ENCODE results near the gene TERC. TPM values are rescaled to one million over a fixed set of nuclear protein-coding genes. Genes with fewer than 3 reads are reported as not detected.

TERC gene
- total and polyA plus RNA-seq, 10 of the 15 experiments (the other 5 are each of a cell fraction or from before 2014, with no cell fraction given) = 0.43 to 125 (median 6.2) TPM; not detected in 4

- TF ChIP-seq, protein P1, sequence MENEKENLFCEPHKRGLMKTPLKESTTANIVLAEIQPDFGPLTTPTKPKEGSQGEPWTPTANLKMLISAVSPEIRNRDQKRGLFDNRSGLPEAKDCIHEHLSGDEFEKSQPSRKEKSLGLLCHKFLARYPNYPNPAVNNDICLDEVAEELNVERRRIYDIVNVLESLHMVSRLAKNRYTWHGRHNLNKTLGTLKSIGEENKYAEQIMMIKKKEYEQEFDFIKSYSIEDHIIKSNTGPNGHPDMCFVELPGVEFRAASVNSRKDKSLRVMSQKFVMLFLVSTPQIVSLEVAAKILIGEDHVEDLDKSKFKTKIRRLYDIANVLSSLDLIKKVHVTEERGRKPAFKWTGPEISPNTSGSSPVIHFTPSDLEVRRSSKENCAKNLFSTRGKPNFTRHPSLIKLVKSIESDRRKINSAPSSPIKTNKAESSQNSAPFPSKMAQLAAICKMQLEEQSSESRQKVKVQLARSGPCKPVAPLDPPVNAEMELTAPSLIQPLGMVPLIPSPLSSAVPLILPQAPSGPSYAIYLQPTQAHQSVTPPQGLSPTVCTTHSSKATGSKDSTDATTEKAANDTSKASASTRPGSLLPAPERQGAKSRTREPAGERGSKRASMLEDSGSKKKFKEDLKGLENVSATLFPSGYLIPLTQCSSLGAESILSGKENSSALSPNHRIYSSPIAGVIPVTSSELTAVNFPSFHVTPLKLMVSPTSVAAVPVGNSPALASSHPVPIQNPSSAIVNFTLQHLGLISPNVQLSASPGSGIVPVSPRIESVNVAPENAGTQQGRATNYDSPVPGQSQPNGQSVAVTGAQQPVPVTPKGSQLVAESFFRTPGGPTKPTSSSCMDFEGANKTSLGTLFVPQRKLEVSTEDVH (IDR thresholded peaks at IDR 0.05; ENCODE audit: low read depth, partially characterized antibody) = no peak
- TF ChIP-seq NRF1 (conservative IDR thresholded peaks at IDR 0.05; ENCODE audit: low read depth, low read length) (no peak), MTA3 (IDR thresholded peaks at IDR 0.05; ENCODE audit: borderline replicate concordance, low read length) (no peak), CEBPB (IDR thresholded peaks at IDR 0.05; ENCODE audit: borderline replicate concordance in 1 of 2, low read depth in 2 of 2, low read length in 2 of 2) (no peak), EED (IDR thresholded peaks at IDR 0.05; ENCODE audit: low read depth) (no peak), NFXL1 (IDR thresholded peaks at IDR 0.05; ENCODE audit: borderline replicate concordance) (0 out of 2 replicates have a peak, but pooled peaks have one; percentile 3), TAF1 (IDR thresholded peaks at IDR 0.05; ENCODE audit: borderline replicate concordance, low read depth, low read length) (peak; percentile 25; the same call in 1 of the 2 replicates)
Observed at GRCh38 chr3:169811631-169812331, 46.9 kb upstream of the TERC start (continued).

DNA sequence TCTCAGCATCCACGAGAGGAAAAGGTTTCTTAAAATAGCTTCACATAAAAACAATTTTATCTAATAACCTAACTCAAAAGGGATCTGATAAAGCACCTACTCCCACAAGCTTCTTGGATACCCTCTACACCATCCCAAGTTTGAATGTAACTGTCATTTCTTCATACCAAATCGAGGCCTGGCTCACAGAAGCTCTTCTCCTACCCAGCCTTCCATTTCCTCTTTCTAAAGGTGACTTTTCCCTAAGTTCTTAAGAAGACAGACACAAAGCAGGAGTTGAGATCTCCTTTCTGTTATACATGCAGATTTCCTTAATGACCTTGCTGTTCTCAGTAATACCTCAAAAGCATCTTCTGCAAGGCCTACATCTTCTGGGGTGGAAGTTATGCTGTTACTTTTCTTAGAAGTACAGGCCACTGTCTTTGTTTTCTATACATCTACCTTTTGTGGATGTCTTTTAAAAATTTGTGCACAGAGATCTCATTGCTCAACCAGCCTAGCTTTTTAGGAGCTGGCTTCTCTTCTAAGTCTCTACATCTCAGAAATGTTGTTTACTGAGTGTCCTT lies 44.5 kb upstream of the TERC start:
- Histone ChIP-seq H3K79me2 (ENCODE audit: control insufficient read depth, insufficient read depth, low read length) (no peaks in the 10 kb centered on the region), H2AFZ (ENCODE audit: control insufficient read depth, low read depth, low read length) (no peak overlapping the region), H3K27ac (ENCODE audit: control insufficient read depth, insufficient read depth) (no peak overlapping the region), H3K4me2 (ENCODE audit: control insufficient read depth, insufficient read depth) (no peak overlapping the region), H3K36me3 (ENCODE audit: control insufficient read depth in 2 of 2, insufficient read depth in 2 of 2, low read length in 1 of 2) (no peaks in the 10 kb centered on the region), H3K27me3 (replicated peaks in 1 of 2; ENCODE audit: control insufficient read depth in 2 of 2, insufficient read depth in 2 of 2, low read length in 1 of 2) (no peaks in the 10 kb centered on the region), H3K4me1 (ENCODE audit: control insufficient read depth, insufficient read depth, low read length) (peaks cover 9% of the 10 kb centered on the region), H3K4me3 (no peak overlapping the region), H3K9ac (ENCODE audit: control insufficient read depth, insufficient read depth, low read length) (no peak overlapping the region), H4K20me1 (ENCODE audit: control insufficient read depth, insufficient read depth) (no peaks in the 10 kb centered on the region), H3K9me3 (replicated peaks; ENCODE audit: control insufficient read depth, insufficient read depth, low read length) (no peaks in the 10 kb centered on the region)
- CTCF ChIA-PET = interaction anchor here (0.7 to 1.0 kb wide), 2 partner anchors 53 to 158 kb away, joined by 3 read pairs; no protein-coding TSS in a partner anchor
- SMC1A ChIA-PET (ENCODE audit: uncharacterized antibody, unreplicated experiment) = interaction anchor here (0.6 to 1.2 kb wide), 5 partner anchors 17 to 244 kb away, joined by 3 to 5 read pairs (median 4); no protein-coding TSS in a partner anchor
- intact Hi-C loops (cut with micrococcal nuclease; ENCODE audit: unreplicated experiment) = no loop called here
- in situ Hi-C loops (cut with MboI) = no loop called here
- FAIRE-seq = no peak
- POLR2A ChIA-PET = interaction anchor here (0.6 kb wide), 1 partner anchor 164 kb away, joined by 4 read pairs; no protein-coding TSS in a partner anchor
- BruUV-seq (replicated peaks) = no TSS peak
- RAD21 ChIA-PET (ENCODE audit: unreplicated experiment) = interaction anchor here (0.7 kb wide), 1 partner anchor 17 kb away, joined by 3 read pairs; no protein-coding TSS in a partner anchor
- WGBS (ENCODE audit: insufficient coverage, insufficient replicate concordance, low lambda C conversion rate, missing lambda C conversion rate) = 36% methylated on average over 2 of the region's 2 CpGs
- ATAC-seq = no peak
- DNase-seq (ENCODE audit: low read depth, low spot score) = no peak
- TF ChIP-seq, protein P2, sequence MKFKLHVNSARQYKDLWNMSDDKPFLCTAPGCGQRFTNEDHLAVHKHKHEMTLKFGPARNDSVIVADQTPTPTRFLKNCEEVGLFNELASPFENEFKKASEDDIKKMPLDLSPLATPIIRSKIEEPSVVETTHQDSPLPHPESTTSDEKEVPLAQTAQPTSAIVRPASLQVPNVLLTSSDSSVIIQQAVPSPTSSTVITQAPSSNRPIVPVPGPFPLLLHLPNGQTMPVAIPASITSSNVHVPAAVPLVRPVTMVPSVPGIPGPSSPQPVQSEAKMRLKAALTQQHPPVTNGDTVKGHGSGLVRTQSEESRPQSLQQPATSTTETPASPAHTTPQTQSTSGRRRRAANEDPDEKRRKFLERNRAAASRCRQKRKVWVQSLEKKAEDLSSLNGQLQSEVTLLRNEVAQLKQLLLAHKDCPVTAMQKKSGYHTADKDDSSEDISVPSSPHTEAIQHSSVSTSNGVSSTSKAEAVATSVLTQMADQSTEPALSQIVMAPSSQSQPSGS (IDR thresholded peaks at IDR 0.05; ENCODE audit: low read length) = no peak
- no peak for TF ChIP-seq MTA3 (IDR thresholded peaks at IDR 0.05; ENCODE audit: borderline replicate concordance, low read length)
- no peak for TF ChIP-seq ZNF24 (IDR thresholded peaks at IDR 0.05)
- TF ChIP-seq, protein P3, sequence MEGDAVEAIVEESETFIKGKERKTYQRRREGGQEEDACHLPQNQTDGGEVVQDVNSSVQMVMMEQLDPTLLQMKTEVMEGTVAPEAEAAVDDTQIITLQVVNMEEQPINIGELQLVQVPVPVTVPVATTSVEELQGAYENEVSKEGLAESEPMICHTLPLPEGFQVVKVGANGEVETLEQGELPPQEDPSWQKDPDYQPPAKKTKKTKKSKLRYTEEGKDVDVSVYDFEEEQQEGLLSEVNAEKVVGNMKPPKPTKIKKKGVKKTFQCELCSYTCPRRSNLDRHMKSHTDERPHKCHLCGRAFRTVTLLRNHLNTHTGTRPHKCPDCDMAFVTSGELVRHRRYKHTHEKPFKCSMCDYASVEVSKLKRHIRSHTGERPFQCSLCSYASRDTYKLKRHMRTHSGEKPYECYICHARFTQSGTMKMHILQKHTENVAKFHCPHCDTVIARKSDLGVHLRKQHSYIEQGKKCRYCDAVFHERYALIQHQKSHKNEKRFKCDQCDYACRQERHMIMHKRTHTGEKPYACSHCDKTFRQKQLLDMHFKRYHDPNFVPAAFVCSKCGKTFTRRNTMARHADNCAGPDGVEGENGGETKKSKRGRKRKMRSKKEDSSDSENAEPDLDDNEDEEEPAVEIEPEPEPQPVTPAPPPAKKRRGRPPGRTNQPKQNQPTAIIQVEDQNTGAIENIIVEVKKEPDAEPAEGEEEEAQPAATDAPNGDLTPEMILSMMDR (IDR thresholded peaks at IDR 0.05 in 2 of 3, conservative IDR thresholded peaks at IDR 0.05 in 1 of 3; ENCODE audit: control insufficient read depth in 2 of 3, extremely low read depth in 1 of 3, insufficient read depth in 1 of 3, low read depth in 3 of 3, low read length in 3 of 3) = no peak
- no peak for TF ChIP-seq NR2C1 (IDR thresholded peaks at IDR 0.05)
- TF ChIP-seq FOXM1 (IDR thresholded peaks at IDR 0.05; ENCODE audit: low read depth, low read length) = no peak
- no peak for TF ChIP-seq EZH2 (IDR thresholded peaks at IDR 0.05; ENCODE audit: borderline replicate concordance, control insufficient read depth, low read depth, low read length)
- TF ChIP-seq POLR2A (IDR thresholded peaks at IDR 0.05; ENCODE audit: low read depth, low read length) = no peak
- TF ChIP-seq TCF7 (IDR thresholded peaks at IDR 0.05; ENCODE audit: borderline replicate concordance) = no peak
- TF ChIP-seq GATAD2B (conservative IDR thresholded peaks at IDR 0.05; ENCODE audit: low read depth) = no peak

Data from GM12878 (cell line).